HG03280 (cell line): ENCODE results near the gene TGM5.
"Not testable (repeated sequence)": the region's sequence is repeated elsewhere in the genome, so short reads cannot be mapped to it uniquely, and the experiment has no call there.

Experiments
- ATAC-seq: cut with Tn5 transposase; IDR thresholded peaks from one replicate; pipeline ENCODE4 v1.9.1; 2021; ENCODE audit warnings: mild to moderate bottlenecking, moderate library complexity; ENCODE audit not compliant: unreplicated experiment

TGM5 gene, protein sequence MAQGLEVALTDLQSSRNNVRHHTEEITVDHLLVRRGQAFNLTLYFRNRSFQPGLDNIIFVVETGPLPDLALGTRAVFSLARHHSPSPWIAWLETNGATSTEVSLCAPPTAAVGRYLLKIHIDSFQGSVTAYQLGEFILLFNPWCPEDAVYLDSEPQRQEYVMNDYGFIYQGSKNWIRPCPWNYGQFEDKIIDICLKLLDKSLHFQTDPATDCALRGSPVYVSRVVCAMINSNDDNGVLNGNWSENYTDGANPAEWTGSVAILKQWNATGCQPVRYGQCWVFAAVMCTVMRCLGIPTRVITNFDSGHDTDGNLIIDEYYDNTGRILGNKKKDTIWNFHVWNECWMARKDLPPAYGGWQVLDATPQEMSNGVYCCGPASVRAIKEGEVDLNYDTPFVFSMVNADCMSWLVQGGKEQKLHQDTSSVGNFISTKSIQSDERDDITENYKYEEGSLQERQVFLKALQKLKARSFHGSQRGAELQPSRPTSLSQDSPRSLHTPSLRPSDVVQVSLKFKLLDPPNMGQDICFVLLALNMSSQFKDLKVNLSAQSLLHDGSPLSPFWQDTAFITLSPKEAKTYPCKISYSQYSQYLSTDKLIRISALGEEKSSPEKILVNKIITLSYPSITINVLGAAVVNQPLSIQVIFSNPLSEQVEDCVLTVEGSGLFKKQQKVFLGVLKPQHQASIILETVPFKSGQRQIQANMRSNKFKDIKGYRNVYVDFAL

DNA sequence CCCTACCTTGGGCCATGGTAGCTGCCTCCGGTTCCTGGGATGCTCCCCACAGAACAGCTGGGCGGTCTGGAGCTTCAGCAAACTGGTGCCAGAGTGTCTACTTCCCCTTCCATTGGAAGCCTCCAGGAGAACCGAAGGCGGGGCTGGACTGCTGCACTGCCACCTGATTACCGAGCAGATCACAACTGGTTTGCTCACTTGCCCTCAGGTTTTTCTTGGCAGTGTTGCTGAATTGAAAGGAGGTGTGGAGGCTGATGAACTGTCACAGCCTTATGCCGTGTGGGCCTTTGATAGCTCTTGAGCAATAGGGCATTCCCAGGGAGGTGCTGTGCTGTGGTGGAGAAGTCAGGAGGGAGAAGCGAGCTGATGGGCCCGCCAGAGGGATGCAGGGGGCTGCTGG lies at the start of gene TGM5:
Gene TGM5, minus strand, starts transcription at position 95 of the 400 bp plus-strand sequence. Its CDS starts 79 bp downstream, at position 16.
- ATAC-seq: no peak

DNA sequence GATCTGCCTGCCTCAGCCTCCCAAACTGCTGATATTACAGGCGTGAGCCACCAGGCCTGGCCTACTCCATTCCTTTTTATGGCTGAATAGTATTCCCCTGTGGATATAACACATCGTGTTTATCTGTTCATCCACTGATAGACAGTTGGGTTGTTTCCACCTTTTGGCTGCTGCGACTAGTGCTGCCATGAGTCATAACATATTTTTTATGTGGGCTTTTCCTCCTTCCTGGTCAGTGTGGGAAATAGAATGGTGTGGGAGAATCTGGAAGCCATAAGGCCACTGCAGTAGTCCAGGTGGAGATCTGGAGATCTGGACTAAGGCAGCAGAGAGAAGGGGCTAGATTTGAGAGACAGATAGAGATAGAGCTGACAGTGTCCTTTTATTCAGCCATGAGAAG lies 47.4 kb upstream of the TGM5 start:
- no peak for ATAC-seq

DNA sequence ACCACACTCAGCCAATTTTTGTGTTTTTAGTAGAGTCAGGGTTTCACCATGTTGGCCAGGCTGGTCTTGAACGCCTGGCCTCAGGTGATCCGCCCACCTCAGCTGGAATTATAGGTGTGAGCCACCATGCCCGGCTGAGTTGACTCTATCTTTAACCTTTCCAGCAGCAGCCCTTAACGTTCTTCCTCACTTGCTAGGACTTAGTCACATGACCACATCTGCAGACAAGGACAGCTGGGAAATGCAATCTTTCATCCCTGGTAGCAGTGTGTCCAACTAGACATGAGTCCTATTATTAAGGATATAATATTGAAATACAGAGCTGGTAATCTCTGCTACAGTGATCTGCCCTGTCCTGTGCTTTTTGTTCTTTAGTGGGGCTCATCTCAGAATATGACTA lies 45.6 kb upstream of the TGM5 start:
- ATAC-seq: no peak

DNA sequence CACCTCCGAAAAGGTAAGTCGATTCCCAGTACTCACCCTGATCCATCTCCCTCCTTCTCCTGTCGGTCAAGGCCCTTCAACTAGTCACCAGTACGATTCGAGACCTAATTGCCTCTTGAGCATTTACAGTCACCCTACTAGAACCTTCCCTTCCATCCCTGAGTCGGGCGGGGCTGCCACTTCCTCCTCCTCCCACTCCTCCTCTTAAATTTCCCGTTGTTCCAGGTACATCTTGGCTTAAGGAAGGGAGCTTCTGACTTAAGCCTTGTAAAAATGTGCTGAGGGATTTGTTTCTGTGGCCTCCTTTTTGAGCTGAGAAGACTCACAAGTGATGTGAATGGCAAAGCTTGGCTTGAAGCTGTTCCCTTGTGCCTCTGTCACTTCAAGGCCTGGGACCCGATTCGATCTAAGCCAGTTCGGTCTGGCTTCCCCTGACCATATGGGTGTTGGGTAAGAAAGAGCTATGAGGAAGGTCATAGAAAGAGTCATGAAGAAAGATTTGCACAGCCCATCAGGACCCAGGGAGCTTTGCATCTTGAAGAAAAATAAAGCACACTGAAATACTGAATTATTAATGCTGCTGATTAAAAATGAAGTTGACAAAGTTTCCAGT lies 35.6 kb upstream of the TGM5 start, which contains the start of gene TGM7:
Gene TGM7, minus strand, starts transcription at position 51 of the 613 bp plus-strand sequence.
- ATAC-seq: no peak

DNA sequence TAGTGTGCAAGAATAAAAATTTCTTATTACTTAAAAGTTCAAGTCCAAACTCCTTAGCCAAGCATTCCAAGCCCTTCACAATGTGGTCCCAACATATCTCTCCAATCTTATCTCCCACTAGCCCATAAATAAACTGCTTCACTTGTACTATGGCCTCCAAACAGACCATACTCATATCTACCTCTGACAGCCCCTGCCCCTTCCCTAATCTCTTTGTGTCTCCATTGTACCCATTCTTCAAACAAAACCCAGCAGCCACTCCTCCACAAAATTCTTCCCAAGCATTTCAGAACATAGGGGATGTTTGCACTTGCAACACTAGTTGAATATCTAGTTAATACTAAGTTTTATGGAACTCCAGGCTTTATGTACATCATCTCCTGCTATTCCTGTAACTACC lies 33.2 kb upstream of the TGM5 start:
- no peak for ATAC-seq

DNA sequence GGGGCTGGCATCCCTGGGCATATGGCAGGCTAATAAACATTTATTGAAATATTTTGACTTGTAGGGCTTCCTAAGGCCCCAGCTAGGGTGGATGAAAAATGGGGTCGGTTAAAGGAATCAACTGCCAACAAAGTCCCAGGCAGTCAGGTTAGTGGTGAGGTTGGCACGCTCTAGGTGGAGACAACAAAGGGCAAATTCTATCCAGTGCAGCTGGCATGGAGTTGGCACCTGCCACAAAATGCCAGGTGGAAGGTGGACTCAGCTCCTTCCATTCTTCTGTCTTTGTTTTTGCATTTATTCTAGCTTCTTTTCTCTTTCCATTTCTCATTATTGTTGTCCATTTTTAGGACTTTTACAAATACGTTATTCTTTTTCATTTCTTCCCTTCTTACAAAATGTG lies 32.7 kb upstream of the TGM5 start:
- ATAC-seq: no peak

DNA sequence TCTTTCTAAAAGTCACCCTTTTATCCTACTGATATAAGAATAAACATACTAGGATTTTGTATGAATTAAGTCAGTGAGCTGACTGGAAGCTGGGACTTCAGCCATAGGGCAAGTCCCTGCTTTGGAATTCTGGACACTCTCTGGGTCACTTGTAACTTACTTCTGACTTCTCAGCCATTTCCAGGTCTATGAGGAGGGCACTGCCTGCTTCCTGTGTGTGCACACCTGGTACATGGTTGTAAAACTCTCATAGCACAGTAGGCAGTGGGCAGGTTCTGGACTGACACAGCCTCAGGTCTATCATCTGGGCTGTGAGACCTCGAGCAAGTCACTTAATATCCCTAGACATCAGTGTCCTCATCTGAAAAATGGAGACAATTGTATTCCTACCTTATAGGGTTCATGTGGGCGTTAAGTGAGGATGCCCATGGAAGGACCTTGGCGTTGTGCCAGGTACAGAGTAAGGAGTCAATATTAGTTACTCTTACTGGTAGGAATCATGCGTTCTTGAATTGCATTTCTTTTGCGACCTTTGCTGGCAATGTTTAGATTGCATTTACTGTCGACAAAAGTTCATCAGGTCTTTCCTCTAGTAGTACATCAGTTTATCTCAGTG lies 27.5 kb upstream of the TGM5 start:
- ATAC-seq: no peak

DNA sequence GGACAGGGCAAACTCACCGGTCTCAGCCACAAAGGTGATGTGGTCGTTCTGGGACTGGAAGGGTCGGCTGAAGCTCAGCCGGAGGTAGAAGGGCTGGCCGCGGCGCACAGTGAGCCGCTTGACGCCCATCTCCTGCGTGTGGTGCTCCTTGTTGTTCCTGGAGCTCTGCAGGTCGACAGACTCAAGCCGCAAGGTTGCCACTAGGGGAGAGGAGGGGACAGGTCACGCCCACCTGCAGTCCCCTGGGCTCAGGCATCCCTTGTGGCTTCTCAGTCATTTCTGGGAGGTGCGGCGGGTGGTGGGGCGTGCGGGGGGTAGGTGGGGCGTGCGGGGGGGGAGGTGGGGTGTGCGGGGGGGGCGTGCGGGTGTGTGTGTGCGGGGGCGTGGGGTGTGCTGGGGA lies 26.7 kb upstream of the TGM5 start:
- no peak for ATAC-seq

DNA sequence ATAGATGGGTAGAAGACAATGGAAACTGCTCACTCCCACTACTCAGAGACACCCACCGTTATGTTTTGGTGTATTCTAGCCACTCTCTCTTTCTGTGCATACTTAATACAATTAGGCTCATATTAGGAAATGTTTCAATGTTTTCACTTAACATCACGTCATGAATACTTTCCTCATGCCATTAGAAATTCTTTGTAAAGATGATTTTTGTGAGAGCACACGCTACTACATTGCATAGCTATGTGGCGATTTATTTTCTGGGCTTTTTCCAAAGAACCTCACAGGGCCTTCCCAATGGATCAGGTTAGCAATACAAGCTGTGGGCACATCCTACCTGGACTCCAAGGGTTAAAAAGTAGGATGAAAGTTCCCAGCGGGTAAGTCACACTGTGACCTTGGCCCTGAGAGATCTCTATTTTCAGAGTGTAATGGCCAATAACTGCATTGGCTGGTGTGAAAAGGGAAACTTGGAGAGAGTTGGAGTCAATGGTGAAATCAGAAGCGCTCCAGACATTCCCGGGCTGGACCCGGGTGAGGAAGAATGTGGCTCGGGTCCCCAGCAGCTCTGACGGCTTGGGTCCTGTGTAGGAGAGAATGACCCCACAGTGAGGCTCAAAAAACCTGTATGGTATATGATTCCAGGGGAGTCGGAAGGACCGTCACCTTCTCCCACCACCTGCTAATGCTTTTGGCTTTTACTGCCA lies 25.8 kb upstream of the TGM5 start:
- no peak for ATAC-seq

DNA sequence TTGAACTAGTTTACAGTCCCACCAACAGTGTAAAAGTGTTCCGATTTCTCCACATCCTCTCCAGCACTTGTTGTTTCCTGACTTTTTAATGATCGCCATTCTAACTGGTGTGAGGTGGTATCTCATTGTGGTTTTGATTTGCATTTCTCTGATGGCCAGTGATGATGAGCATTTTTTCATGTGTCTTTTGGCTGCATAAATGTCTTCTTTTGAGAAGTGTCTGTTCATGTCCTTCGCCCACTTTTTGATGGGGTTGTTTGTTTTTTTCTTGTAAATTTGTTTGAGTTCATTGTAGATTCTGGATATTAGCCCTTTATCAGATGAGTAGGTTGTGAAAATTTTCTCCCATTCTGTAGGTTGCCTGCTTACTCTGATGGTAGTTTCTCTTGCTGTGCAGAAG lies 22.9 kb upstream of the TGM5 start:
- ATAC-seq: not testable (repeated sequence)

DNA sequence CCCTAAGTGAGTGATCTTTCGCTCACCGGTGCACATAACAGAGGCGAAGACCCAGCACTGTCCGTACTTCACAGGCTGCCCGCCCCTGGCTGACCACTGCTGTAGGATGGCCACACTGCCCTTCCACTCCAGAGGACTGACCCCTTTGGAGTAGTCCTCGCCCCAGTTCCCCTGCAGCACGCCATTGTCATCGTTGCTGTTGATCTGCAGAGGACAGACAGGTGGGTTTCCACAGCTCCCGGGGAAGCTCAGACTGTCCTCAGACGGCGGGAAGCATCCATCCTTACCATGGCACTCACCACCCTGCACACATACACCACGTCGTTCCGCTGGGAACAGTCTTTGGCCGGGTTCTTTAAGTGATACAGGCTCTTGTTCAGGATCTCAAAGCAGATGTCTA lies 20.5 kb upstream of the TGM5 start:
- no peak for ATAC-seq

DNA sequence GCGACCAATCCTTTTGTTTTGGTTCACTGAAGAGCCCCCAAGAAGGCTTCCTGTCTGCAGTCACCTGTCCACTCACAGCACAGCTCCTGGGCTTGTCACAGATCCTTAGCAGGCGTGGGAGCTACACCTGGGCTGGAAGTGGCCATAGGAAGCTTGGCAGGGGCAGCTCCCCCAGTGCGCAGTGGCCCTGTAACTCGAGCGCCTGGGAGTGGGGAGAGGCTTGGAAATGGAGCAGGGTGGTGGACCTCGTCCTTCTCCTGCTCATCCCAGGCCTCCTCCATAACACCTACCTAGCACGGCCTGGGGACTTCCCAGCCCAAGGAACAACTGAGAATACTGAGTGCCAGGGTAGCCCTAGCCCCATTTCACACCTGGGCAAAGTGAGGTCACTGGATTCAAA lies 19.3 kb upstream of the TGM5 start:
- ATAC-seq: no peak

DNA sequence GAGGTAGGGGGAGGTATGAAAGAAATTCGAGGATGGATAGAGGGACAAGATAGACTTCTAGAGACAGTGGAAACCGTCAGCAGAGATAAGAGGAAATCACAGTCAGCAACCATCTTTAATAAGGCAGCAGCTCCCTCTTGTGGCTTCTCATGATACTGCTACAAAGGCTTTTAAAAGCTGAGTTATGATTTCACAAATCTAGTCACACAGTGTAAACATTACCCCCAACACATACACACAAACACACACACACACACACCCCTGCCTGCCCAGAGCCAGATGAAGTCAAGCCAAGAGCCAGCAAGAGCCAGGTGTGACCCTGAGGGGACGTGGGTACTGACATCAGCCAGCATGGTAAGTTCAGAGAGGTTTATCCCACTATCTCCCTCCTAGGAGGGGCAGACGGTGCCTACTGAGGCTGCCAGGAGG lies 18.9 kb upstream of the TGM5 start:
- no peak for ATAC-seq

DNA sequence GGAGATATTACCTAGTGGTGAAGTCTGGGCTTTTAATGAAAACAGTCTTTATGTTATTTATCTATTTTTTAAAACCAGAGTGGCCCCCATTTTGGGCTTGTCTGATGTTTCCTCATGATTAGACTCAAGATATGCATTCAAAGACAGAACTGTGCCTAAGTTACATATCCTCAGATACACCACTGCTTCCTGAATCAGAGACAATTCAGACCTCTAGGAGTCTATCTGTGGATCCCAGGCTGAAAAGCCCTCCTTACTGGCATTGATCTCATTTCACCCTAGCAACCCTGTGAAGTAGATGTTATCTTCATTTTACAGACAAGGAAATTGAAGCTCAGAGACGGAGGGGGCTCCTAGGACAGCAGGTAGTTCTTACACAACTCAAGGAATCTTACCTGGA lies 16.8 kb upstream of the TGM5 start:
- ATAC-seq: no peak

DNA sequence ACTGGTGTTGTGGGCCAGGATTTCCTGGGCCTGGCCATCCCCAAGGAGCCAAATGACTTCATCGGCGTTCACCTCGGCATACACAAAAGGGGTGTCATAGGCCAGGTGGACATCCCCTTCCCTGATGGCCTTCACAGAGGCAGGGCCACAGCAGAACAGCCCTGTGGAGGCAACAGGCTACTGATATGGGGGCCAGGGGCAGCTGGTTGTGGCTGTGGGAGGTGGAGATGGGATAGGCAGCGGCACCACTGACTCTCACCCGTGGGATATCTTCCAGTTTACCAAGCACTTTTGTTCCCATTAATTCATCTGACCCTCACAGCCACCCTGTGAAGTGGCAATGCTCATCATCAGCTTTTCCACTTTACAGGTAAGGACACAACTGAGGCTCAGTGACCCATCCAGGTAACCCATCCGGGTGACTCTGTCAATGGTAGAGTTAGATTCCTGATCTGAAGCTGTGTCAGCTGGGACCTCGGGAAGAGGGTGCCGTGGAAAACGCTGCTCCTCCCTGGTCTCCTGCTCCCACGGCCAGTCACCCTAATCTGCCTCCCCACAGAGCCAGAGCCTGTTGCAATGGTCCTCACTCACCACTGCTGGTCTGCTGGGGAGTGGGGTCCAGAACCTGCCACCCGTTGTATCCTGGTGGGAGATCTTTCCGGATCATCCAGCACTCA lies 15.3 kb upstream of the TGM5 start:
- ATAC-seq: no peak

DNA sequence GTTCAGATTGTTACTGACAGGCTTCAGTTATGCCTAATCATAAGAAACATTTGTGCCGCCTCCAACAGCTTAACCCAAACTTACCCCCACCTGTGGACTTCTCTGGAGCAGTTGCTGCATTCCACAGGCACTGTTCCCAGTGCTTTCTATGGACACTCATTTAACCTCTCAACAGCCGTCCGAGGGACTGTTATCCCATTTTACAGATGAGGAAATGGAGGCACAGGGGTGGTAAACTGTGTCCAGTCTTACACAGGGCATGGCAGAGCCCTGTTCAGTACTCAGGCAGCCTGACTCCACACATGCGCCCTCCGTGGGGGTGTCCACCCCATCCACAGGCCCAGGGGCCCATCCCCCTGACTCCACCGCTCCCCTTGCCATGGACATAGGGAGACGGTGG lies 14.3 kb upstream of the TGM5 start:
- no peak for ATAC-seq

DNA sequence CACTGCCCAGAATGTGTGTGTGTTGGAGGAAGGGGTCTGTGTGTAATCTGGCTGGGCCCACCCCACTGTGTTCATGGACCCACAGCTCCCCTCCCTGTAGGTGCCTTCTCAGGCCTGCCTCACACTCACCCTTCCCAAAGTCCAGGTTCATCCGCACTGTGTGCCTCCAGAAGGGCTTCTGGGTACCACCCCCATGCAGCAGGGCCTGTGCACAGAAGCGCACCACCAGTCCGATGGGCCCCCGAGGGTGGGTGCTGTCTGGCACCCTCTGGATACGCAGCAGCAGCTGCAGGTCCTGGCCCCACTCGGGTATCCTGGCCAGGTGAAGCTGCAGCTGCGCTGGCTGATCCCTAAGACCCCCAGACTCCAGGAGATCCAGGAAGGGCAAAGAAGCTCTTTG lies 12.8 kb upstream of the TGM5 start:
- no peak for ATAC-seq

DNA sequence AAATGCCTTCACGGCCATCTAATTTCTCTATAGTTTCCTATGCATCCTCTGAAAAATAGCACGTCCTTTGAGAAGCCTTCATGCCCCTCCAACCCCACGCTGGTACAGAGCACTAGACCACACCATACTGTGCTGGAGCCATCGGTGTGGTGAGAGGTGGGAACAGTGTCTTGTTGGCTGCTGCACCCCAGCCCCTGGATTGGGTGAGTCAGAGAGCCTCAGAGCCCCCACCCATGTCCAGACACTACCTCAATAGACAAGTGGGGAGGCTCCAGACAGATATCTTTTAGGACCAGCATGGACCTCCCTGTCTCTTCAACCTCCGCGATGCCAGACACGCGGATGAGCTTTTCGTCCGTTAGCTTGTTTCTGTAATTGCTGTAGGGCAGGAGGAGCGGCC lies 12.1 kb upstream of the TGM5 start:
- ATAC-seq: no peak

DNA sequence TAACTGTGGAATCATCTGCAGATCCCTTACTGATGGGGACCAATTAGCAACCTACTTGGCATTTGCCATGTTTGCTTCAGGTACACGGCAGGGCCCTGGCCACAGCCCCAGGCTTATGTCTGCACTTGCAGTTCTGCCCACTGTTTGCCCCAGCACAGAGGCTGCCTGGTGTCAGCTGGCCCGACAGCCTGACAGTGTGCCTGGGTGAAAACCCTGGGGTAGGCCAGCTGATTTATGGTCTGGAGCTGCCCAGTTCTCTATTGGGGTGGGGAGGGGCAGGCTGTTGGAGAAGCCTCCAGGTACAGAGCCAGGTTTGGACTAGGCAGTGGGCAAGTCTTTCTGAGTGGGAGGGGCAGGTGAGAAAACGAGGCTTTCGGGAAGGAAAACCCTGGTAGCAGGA lies 11.2 kb upstream of the TGM5 start:
- ATAC-seq: no peak

DNA sequence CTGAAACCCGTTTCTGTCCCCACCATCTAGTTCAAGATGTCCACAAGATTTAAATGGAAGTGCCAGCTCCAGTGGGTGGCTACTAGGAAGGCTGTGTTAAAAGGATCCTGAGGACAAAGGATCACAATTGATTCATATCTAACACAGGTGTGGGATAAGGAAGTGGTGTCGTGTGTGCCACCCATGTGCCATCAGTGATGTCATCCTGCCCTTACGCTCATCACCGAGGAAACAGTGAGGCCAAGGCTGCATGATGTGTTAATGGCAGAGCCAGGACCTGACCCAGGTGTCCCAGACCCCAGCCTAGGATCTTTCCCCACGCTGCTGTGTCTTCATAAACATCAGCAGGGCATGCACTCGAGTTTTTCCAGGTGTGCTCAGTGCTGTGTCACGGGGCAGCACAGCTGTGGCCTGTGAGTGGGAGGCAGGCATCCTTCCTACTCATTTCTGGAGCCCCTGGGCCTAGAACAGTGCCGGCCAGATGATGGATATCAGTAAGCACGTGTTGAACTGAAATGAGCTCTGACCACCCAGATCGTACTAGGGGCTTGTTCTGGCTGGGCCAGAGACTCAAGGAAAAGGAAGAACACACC lies 10.6 kb upstream of the TGM5 start:
- ATAC-seq: no peak
